GM23338 (cell line): ENCODE results near the gene PPP4R2. TPM values are rescaled to one million over a fixed set of nuclear protein-coding genes. Genes with fewer than 3 reads are reported as not detected.

Source experiments
- ATAC-seq: fragments of 200-7000 bp; cut with Tn5 transposase; 3 replicates; pipeline ENCODE4 v1.9.1; 2020
- DNase-seq: peaks from one replicate; pipeline ENCODE4 v3.0.0-alpha.2; 2015; ENCODE audit warnings: low spot score
- H2AFZ ChIP-seq: fragments of 200-600 bp; sonication (generic); 2 replicates; pipeline ENCODE4 v1.8.0; 2016; ENCODE audit warnings: antibody characterized with exemption, mild to moderate bottlenecking, moderate library complexity
- H3F3A ChIP-seq: fragments of 200-600 bp; sonication (generic); replicated peaks from 2 replicates; pipeline ENCODE4 v1.8.0; 2017; ENCODE audit warnings: antibody characterized with exemption, mixed run types, low read depth
- H3K27ac ChIP-seq: fragments of 200-600 bp; sonication (generic); 2 replicates; pipeline ENCODE4 v1.6.1; 2016; ENCODE audit warnings: low read depth
- H3K27me3 ChIP-seq: fragments of 200-600 bp; sonication (generic); 2 replicates; pipeline ENCODE4 v1.8.0; 2016; ENCODE audit warnings: mild to moderate bottlenecking, mixed run types, moderate library complexity; ENCODE audit not compliant: insufficient read depth
- H3K36me3 ChIP-seq: fragments of 200-600 bp; sonication (generic); 2 replicates; pipeline ENCODE4 v1.8.0; 2016; ENCODE audit warnings: mild to moderate bottlenecking; ENCODE audit not compliant: insufficient read depth
- H3K4me1 ChIP-seq: fragments of 200-600 bp; sonication (generic); 2 replicates; pipeline ENCODE4 v1.8.0; 2016; ENCODE audit warnings: mild to moderate bottlenecking, moderate library complexity; ENCODE audit not compliant: insufficient read depth
- H3K4me2 ChIP-seq: fragments of 200-600 bp; sonication (generic); 2 replicates; pipeline ENCODE4 v1.7.1; 2017; ENCODE audit warnings: mixed run types
- H3K4me3 ChIP-seq: fragments of 200-600 bp; sonication (generic); 2 replicates; pipeline ENCODE4 v1.6.1; 2016; ENCODE audit warnings: mixed run types
- H3K79me2 ChIP-seq: fragments of 200-600 bp; sonication (generic); replicated peaks from 2 replicates; pipeline ENCODE4 v1.8.0; 2017; ENCODE audit warnings: mild to moderate bottlenecking; ENCODE audit not compliant: insufficient read depth
- H3K9me2 ChIP-seq: fragments of 200-600 bp; sonication (generic); 2 replicates; pipeline ENCODE4 v1.8.0; 2017; ENCODE audit not compliant: insufficient read depth
- H4K20me1 ChIP-seq: fragments of 200-600 bp; sonication (generic); replicated peaks from 2 replicates; pipeline ENCODE4 v1.8.0; 2017; ENCODE audit warnings: mild to moderate bottlenecking; ENCODE audit not compliant: insufficient read depth
- H3K27ac Mint-ChIP-seq: 2 replicates; pipeline ENCODE4 v1.8.0; 2020; ENCODE audit warnings: inconsistent platforms, mild to moderate bottlenecking, moderate library complexity, mixed read lengths
- H3K27me3 Mint-ChIP-seq: 3 replicates; pipeline ENCODE4 v1.8.0; 2022; ENCODE audit warnings: low read depth, mild to moderate bottlenecking, moderate library complexity, mixed read lengths, inconsistent platforms; ENCODE audit not compliant: insufficient read depth, poor library complexity
- H3K36me3 Mint-ChIP-seq: 3 replicates; pipeline ENCODE4 v1.8.0; 2021; ENCODE audit warnings: low read depth, mild to moderate bottlenecking, inconsistent platforms, moderate library complexity, mixed read lengths
- H3K4me1 Mint-ChIP-seq: 3 replicates; pipeline ENCODE4 v1.8.0; 2020; ENCODE audit warnings: mild to moderate bottlenecking, inconsistent platforms, mixed read lengths
- H3K4me3 Mint-ChIP-seq: 3 replicates; pipeline ENCODE4 v1.8.0; 2021; ENCODE audit warnings: moderate library complexity, mild to moderate bottlenecking, inconsistent platforms, mixed read lengths
- H3K9me3 Mint-ChIP-seq: 3 replicates; pipeline ENCODE4 v1.8.0; 2020; ENCODE audit warnings: moderate library complexity, mild to moderate bottlenecking, inconsistent platforms, mixed read lengths
- CREB1 ChIP-seq: fragments of 250-450 bp; sonication (Bioruptor Pico); IDR thresholded peaks from 2 replicates; pipeline ENCODE4 v1.5.0; 2020; ENCODE audit warnings: low read depth, mild to moderate bottlenecking, moderate library complexity
- EZH2phosphoT487 ChIP-seq: fragments of 200-600 bp; sonication (generic); IDR thresholded peaks from one replicate; pipeline ENCODE4 v1.8.1; 2018; ENCODE audit warnings: antibody characterized with exemption; ENCODE audit not compliant: unreplicated experiment
- NANOG ChIP-seq: IDR thresholded peaks from 2 replicates; pipeline ENCODE4 v1.6.1; 2016; ENCODE audit warnings: antibody characterized with exemption, borderline replicate concordance
- ZNF114 ChIP-seq: fragments of 250-450 bp; sonication (Bioruptor Pico); IDR thresholded peaks from 2 replicates; pipeline ENCODE4 v1.5.0; 2020; ENCODE audit warnings: mild to moderate bottlenecking, moderate library complexity
- ZNF331 ChIP-seq: fragments of 250-450 bp; sonication (Bioruptor Pico); IDR thresholded peaks from 2 replicates; pipeline ENCODE4 v1.5.0; 2020; ENCODE audit warnings: low read depth, mild to moderate bottlenecking, moderate library complexity
- polyA plus RNA-seq: library from polyadenylated mRNA; unstranded; fragments of >200 nt; fragmentation: Nextera tagmentation; extraction: Ambion mirVana; gene quantifications from 2 replicates; pipeline ENCODE4 v1.2.1, GENCODE V29; 2016
- total RNA-seq: library from RNA; depleted of rRNA; stranded (reverse); fragments of >200 nt; shearing (Covaris generic); gene quantifications from 2 replicates; pipeline ENCODE4 v1.2.3, GENCODE V29; 2014
- TF ChIP-seq, protein P1 (sequence below): fragments of 250-450 bp; sonication (Bioruptor Pico); IDR thresholded peaks from 2 replicates; pipeline ENCODE4 v1.5.0; 2020; ENCODE audit warnings: mild to moderate bottlenecking, moderate library complexity
- TF ChIP-seq, protein P2 (sequence below): IDR thresholded peaks from one replicate; pipeline ENCODE4 v1.6.1; 2018; ENCODE audit warnings: antibody characterized with exemption; ENCODE audit not compliant: unreplicated experiment

Gene PPP4R2
- total and polyA plus RNA-seq, 2 experiments from 2014 or later = 62.7 to 117 TPM

DNA sequence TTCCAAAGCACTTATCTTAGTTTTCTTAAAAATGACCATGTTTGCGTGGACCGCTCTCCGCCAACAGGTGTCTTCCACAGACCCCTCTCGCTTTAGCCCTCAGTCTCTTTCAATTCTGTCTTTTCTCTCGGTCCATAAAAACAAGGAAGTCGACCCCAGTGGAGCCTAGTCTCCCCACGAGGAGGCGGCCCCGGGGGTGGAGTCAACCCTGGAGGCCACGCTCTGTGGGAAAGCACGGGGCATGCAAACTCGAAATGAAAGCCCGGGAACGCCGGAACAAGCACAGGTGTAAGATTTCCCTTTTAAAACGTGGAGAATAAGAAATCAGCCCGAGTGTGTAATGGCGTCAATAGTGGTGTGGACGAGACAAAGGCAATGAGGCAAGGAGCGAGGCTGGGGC is 113.9 kb downstream of the PPP4R2 start:
- Mint-ChIP-seq H3K4me1 (peaks cover 3% of the 10 kb centered on the region; the same call in 2 of the 3 replicates), H3K27ac (no peak overlapping the region), H3K9me3 (no peaks in the 10 kb centered on the region), H3K4me3 (no peak overlapping the region), H3K27me3 (peaks cover 6% of the 10 kb centered on the region), H3K36me3 (no peaks in the 10 kb centered on the region)
- Histone ChIP-seq H3K27ac (no peak overlapping the region), H3K27me3 (no peaks in the 10 kb centered on the region), H3K36me3 (no peaks in the 10 kb centered on the region), H3K4me2 (no peak overlapping the region), H3K4me1 (no peaks in the 10 kb centered on the region), H3K9me2 (0 out of 2 replicates have a peak, but pooled peaks cover 5% of the 10 kb centered on the region), H3F3A (no peaks in the 10 kb centered on the region), H2AFZ (peak overlapping the region; percentile 86), H3K4me3 (no peak overlapping the region), H4K20me1 (no peaks in the 10 kb centered on the region), H3K79me2 (no peaks in the 10 kb centered on the region)
- ATAC-seq (no peak; the same call in 2 of the 3 replicates), DNase-seq (no peak)
- TF ChIP-seq ZNF114 = no peak
- TF ChIP-seq, protein P1, sequence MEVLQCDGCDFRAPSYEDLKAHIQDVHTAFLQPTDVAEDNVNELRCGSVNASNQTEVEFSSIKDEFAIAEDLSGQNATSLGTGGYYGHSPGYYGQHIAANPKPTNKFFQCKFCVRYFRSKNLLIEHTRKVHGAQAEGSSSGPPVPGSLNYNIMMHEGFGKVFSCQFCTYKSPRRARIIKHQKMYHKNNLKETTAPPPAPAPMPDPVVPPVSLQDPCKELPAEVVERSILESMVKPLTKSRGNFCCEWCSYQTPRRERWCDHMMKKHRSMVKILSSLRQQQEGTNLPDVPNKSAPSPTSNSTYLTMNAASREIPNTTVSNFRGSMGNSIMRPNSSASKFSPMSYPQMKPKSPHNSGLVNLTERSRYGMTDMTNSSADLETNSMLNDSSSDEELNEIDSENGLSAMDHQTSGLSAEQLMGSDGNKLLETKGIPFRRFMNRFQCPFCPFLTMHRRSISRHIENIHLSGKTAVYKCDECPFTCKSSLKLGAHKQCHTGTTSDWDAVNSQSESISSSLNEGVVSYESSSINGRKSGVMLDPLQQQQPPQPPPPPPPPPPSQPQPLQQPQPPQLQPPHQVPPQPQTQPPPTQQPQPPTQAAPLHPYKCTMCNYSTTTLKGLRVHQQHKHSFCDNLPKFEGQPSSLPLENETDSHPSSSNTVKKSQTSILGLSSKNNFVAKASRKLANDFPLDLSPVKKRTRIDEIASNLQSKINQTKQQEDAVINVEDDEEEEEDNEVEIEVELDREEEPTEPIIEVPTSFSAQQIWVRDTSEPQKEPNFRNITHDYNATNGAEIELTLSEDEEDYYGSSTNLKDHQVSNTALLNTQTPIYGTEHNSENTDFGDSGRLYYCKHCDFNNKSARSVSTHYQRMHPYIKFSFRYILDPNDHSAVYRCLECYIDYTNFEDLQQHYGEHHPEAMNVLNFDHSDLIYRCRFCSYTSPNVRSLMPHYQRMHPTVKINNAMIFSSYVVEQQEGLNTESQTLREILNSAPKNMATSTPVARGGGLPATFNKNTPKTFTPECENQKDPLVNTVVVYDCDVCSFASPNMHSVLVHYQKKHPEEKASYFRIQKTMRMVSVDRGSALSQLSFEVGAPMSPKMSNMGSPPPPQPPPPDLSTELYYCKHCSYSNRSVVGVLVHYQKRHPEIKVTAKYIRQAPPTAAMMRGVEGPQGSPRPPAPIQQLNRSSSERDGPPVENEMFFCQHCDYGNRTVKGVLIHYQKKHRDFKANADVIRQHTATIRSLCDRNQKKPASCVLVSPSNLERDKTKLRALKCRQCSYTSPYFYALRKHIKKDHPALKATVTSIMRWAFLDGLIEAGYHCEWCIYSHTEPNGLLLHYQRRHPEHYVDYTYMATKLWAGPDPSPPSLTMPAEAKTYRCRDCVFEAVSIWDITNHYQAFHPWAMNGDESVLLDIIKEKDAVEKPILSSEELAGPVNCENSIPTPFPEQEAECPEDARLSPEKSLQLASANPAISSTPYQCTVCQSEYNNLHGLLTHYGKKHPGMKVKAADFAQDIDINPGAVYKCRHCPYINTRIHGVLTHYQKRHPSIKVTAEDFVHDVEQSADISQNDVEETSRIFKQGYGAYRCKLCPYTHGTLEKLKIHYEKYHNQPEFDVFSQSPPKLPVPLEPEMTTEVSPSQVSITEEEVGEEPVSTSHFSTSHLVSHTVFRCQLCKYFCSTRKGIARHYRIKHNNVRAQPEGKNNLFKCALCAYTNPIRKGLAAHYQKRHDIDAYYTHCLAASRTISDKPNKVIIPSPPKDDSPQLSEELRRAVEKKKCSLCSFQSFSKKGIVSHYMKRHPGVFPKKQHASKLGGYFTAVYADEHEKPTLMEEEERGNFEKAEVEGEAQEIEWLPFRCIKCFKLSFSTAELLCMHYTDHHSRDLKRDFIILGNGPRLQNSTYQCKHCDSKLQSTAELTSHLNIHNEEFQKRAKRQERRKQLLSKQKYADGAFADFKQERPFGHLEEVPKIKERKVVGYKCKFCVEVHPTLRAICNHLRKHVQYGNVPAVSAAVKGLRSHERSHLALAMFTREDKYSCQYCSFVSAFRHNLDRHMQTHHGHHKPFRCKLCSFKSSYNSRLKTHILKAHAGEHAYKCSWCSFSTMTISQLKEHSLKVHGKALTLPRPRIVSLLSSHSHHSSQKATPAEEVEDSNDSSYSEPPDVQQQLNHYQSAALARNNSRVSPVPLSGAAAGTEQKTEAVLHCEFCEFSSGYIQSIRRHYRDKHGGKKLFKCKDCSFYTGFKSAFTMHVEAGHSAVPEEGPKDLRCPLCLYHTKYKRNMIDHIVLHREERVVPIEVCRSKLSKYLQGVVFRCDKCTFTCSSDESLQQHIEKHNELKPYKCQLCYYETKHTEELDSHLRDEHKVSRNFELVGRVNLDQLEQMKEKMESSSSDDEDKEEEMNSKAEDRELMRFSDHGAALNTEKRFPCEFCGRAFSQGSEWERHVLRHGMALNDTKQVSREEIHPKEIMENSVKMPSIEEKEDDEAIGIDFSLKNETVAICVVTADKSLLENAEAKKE (CRISPR knock-in tag) = no peak
- no peak for TF ChIP-seq EZH2phosphoT487
- TF ChIP-seq CREB1 = no peak
- TF ChIP-seq ZNF331 (CRISPR knock-in tag) = no peak
- TF ChIP-seq, protein P2, sequence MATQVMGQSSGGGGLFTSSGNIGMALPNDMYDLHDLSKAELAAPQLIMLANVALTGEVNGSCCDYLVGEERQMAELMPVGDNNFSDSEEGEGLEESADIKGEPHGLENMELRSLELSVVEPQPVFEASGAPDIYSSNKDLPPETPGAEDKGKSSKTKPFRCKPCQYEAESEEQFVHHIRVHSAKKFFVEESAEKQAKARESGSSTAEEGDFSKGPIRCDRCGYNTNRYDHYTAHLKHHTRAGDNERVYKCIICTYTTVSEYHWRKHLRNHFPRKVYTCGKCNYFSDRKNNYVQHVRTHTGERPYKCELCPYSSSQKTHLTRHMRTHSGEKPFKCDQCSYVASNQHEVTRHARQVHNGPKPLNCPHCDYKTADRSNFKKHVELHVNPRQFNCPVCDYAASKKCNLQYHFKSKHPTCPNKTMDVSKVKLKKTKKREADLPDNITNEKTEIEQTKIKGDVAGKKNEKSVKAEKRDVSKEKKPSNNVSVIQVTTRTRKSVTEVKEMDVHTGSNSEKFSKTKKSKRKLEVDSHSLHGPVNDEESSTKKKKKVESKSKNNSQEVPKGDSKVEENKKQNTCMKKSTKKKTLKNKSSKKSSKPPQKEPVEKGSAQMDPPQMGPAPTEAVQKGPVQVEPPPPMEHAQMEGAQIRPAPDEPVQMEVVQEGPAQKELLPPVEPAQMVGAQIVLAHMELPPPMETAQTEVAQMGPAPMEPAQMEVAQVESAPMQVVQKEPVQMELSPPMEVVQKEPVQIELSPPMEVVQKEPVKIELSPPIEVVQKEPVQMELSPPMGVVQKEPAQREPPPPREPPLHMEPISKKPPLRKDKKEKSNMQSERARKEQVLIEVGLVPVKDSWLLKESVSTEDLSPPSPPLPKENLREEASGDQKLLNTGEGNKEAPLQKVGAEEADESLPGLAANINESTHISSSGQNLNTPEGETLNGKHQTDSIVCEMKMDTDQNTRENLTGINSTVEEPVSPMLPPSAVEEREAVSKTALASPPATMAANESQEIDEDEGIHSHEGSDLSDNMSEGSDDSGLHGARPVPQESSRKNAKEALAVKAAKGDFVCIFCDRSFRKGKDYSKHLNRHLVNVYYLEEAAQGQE = no peak
- no peak for TF ChIP-seq NANOG
